K562 (cell line): ENCODE data around the gene PPP1R15B. TPM values are rescaled to one million over a fixed set of nuclear protein-coding genes. Genes with fewer than 3 reads are reported as not detected.

ENCODE experiments used
- ADNP ChIP-seq: fragments of 200-800 bp; sonication (Bioruptor generic); IDR thresholded peaks from 2 replicates; pipeline ENCODE4 v1.6.1; 2016; ENCODE audit warnings: missing genetic modification characterization, missing compliant biosample characterization
- CBX2 ChIP-seq: fragments of 200-600 bp; sonication (generic); IDR thresholded peaks from one replicate; pipeline ENCODE4 v1.6.1; 2012; ENCODE audit warnings: mild to moderate bottlenecking, low read length, inconsistent platforms; ENCODE audit not compliant: insufficient read depth, poor library complexity, severe bottlenecking
- HDAC1 ChIP-seq, 2 experiments: fragments of 450-650 bp; IDR thresholded peaks; 2 replicates each; pipeline ENCODE4 v1.6.1; 2016 to 2017; ENCODE audit warnings: inconsistent platforms in 1 of 2, mild to moderate bottlenecking in 1 of 2, moderate library complexity in 1 of 2
- HDAC2 ChIP-seq: fragments of 450-650 bp; IDR thresholded peaks from 2 replicates; pipeline ENCODE4 v1.6.1; 2016; ENCODE audit warnings: mild to moderate bottlenecking
- HDAC3 ChIP-seq: fragments of 450-650 bp; IDR thresholded peaks from 2 replicates; pipeline ENCODE4 v1.6.1; 2018; ENCODE audit warnings: borderline replicate concordance, mild to moderate bottlenecking, moderate library complexity; ENCODE audit not compliant: partially characterized antibody
- NCOR1 ChIP-seq: fragments of 450-650 bp; IDR thresholded peaks from 2 replicates; pipeline ENCODE4 v1.6.1; 2016; ENCODE audit warnings: mild to moderate bottlenecking, moderate library complexity
- PKNOX1 ChIP-seq: fragments of 450-650 bp; IDR thresholded peaks from 2 replicates; pipeline ENCODE4 v1.6.1; 2016
- PPARD ChIP-seq: fragments of 250-450 bp; sonication (Bioruptor Pico); IDR thresholded peaks from 2 replicates; pipeline ENCODE4 v1.8.0; 2022; ENCODE audit warnings: inconsistent platforms, mild to moderate bottlenecking, moderate library complexity
- RCOR1 ChIP-seq, 2 experiments: IDR thresholded peaks; 2 replicates each; pipeline ENCODE4 v1.6.1; 2012; ENCODE audit warnings: low read depth in 2 of 2, low read length in 2 of 2, borderline replicate concordance in 1 of 2, improper control_type of control experiment in 1 of 2
- TRIM28 ChIP-seq: fragments of 450-650 bp; IDR thresholded peaks from 2 replicates; pipeline ENCODE4 v1.6.1; 2017
- ZEB2 ChIP-seq: fragments of 450-650 bp; IDR thresholded peaks from 2 replicates; pipeline ENCODE4 v1.6.1; 2016
- ZKSCAN3 ChIP-seq: fragments of 250-450 bp; sonication (Bioruptor Pico); IDR thresholded peaks from 2 replicates; pipeline ENCODE4 v1.4.0; 2020
- polyA plus RNA-seq, 8 experiments: library from polyadenylated mRNA; depleted of rRNA in 4 of 8; stranded (reverse) in 5 of 8; unstranded in 3 of 8; fragments of >200 nt; fragmentation: Nextera tagmentation in 2 of 8; fragmentation: Illumina TruSeq in 1 of 8; extraction: Ambion mirVana in 2 of 8; extraction: Trizol in 1 of 8; gene quantifications; 2 replicates each; pipeline versions ENCODE4 v1.2.1 to v1.2.3, GENCODE V29; 2011 to 2014; ENCODE audit warnings: inconsistent platforms in 1 of 8, missing spikeins in 1 of 8
- total RNA-seq, 7 experiments: library from RNA; depleted of rRNA in 6 of 7; stranded (reverse); fragments of >200 nt in 6 of 7; fragmentation: Illumina TruSeq in 2 of 7; extraction: Trizol in 2 of 7; gene quantifications; 2 replicates each; pipeline versions ENCODE4 v1.2.1 to v1.2.3, GENCODE V29; 2011 to 2021; ENCODE audit warnings: low replicate concordance in 1 of 7

The PPP1R15B gene
- total and polyA plus RNA-seq, 9 of the 15 experiments (the other 6 are each of a cell fraction or from before 2014, with no cell fraction given), result 17.0 to 48.1 (median 30.8) TPM

DNA sequence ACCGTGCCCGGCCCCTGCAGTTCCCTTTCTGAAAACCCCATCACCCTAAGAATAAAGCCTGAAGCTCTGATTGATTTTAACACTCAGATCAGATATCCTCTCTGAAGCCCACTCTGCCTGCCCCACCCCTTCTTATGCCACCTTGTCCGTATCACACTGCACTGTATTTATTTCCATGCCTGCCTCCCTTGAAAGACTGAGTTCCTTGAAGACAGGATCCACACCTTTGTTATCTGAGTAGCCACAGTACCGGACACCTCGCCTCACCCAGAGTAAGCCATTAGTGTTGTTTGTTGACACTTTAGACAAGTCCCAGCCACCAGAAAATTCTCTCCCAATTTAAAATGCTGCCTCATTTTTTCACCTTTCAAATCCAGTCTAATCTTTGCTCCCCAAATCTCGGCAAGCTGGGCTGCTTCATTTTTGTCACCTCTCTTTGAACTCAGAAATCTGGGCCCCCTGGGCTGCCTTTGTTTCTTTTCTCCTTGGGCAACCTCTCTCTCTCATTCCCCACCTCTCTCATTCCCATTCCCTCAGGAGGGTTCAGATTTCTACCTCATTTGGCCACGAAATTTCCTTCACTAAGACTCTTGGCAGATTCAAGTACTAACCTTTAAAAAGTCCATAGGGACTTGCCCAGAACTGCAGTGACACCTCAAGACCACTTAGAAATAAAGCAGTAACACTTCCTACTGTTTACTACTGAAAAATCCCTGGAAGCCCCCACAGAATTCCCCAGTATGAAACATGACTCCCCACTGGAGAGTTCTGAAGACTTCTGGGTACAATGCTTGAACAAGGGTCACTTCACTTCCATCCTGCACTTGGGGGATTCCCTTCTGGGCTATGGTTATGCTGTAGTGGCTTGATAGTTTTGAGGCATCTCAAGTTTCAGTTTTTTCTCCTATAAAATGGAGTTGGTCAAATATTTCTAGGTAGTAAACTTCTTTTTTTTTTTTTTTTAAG lies 8.7 kb upstream of the PPP1R15B start (continued):
- TF ChIP-seq ADNP (peak; percentile 41; the same call in 1 of the 2 replicates), HDAC3 (no peak), HDAC2 (0 out of 2 replicates have a peak, but pooled peaks have one; percentile 33), RCOR1 (IDR thresholded peaks at IDR 0.05; ENCODE audit: borderline replicate concordance in 1 of 2, low read depth in 2 of 2, low read length in 2 of 2) (0 out of 4 replicates have a peak, but pooled peaks of 1 of the 2 experiments have one; percentile 20), ZEB2 (peak; percentile 68; the same call in 1 of the 2 replicates), NCOR1 (peak; percentile 22; the same call in 1 of the 2 replicates), ZKSCAN3 (no peak), CBX2 (no peak), TRIM28 (no peak), PKNOX1 (0 out of 2 replicates have a peak, but pooled peaks have one; percentile 7), HDAC1 (IDR thresholded peaks at IDR 0.05) (peak in 1 of 2 experiments; percentile 53; a peak in 1 of 4 replicates), PPARD (no peak)
